ENCODE results near the gene RABGAP1L.

RABGAP1L gene

GRCh38 chr1:174344162-174344561, 184.8 kb downstream of the RABGAP1L start:
- no peak for TF ChIP-seq CTCF (tag by site-specific recombination; IDR thresholded peaks at IDR 0.05)
- no peak for TF ChIP-seq PRDM1 (tag by site-specific recombination; IDR thresholded peaks at IDR 0.05)
- Histone ChIP-seq H3K9me3 (ENCODE audit: control insufficient read depth, insufficient read depth, low read depth, low read length) (no peaks in the 10 kb centered on the region), H3K4me1 (ENCODE audit: control insufficient read depth, insufficient read depth, low read length) (no peaks in the 10 kb centered on the region), H3K4me3 (ENCODE audit: low read depth, low read length) (no peak overlapping the region), H3K27ac (ENCODE audit: extremely low read depth, low read depth, low read length) (no peak overlapping the region), H3K36me3 (ENCODE audit: control insufficient read depth in 2 of 2, insufficient read depth in 1 of 2, low read length in 2 of 2) (no peaks in the 10 kb centered on the region)
- POLR2A ChIA-PET = no interaction called here
- CTCF ChIA-PET = no interaction called here

GRCh38 chr1:174352117-174352516, 192.8 kb downstream of the RABGAP1L start:
- TF ChIP-seq ZNF664 (tag by site-specific recombination; IDR thresholded peaks at IDR 0.05) (no peak), ZNF416 (tag by site-specific recombination; IDR thresholded peaks at IDR 0.05) (no peak), ZSCAN18 (tag by site-specific recombination; IDR thresholded peaks at IDR 0.05) (no peak), ZNF585B (tag by site-specific recombination; IDR thresholded peaks at IDR 0.05) (no peak), ZBTB10 (tag by site-specific recombination; IDR thresholded peaks at IDR 0.05) (no peak), ZNF473 (tag by site-specific recombination; IDR thresholded peaks at IDR 0.05) (no peak), KLF7 (tag by site-specific recombination; IDR thresholded peaks at IDR 0.05; ENCODE audit: borderline replicate concordance) (no peak), ZBTB48 (tag by site-specific recombination; IDR thresholded peaks at IDR 0.05) (no peak), ZNF121 (tag by site-specific recombination; IDR thresholded peaks at IDR 0.05) (no peak), ZNF768 (tag by site-specific recombination; IDR thresholded peaks at IDR 0.05) (no peak), WT1 (tag by site-specific recombination; IDR thresholded peaks at IDR 0.05) (no peak), ZNF596 (tag by site-specific recombination; IDR thresholded peaks at IDR 0.05) (no peak), SP2 (tag by site-specific recombination; IDR thresholded peaks at IDR 0.05) (no peak), IKZF3 (tag by site-specific recombination; IDR thresholded peaks at IDR 0.05) (no peak), ZNF423 (tag by site-specific recombination; IDR thresholded peaks at IDR 0.05) (no peak)
- TF ChIP-seq, protein P1, sequence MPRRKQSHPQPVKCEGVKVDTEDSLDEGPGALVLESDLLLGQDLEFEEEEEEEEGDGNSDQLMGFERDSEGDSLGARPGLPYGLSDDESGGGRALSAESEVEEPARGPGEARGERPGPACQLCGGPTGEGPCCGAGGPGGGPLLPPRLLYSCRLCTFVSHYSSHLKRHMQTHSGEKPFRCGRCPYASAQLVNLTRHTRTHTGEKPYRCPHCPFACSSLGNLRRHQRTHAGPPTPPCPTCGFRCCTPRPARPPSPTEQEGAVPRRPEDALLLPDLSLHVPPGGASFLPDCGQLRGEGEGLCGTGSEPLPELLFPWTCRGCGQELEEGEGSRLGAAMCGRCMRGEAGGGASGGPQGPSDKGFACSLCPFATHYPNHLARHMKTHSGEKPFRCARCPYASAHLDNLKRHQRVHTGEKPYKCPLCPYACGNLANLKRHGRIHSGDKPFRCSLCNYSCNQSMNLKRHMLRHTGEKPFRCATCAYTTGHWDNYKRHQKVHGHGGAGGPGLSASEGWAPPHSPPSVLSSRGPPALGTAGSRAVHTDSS (tag by site-specific recombination; IDR thresholded peaks at IDR 0.05) = no peak
- TF ChIP-seq, protein P2, sequence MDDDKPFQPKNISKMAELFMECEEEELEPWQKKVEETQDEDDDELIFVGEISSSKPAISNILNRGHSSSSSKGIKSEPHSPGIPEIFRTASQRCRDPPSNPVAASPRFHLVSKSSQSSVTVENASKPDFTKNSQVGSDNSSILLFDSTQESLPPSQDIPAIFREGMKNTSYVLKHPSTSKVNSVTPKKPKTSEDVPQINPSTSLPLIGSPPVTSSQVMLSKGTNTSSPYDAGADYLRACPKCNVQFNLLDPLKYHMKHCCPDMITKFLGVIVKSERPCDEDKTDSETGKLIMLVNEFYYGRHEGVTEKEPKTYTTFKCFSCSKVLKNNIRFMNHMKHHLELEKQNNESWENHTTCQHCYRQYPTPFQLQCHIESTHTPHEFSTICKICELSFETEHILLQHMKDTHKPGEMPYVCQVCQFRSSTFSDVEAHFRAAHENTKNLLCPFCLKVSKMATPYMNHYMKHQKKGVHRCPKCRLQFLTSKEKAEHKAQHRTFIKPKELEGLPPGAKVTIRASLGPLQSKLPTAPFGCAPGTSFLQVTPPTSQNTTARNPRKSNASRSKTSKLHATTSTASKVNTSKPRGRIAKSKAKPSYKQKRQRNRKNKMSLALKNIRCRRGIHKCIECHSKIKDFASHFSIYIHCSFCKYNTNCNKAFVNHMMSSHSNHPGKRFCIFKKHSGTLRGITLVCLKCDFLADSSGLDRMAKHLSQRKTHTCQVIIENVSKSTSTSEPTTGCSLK (tag by site-specific recombination; IDR thresholded peaks at IDR 0.05) = no peak
- TF ChIP-seq, protein P3, sequence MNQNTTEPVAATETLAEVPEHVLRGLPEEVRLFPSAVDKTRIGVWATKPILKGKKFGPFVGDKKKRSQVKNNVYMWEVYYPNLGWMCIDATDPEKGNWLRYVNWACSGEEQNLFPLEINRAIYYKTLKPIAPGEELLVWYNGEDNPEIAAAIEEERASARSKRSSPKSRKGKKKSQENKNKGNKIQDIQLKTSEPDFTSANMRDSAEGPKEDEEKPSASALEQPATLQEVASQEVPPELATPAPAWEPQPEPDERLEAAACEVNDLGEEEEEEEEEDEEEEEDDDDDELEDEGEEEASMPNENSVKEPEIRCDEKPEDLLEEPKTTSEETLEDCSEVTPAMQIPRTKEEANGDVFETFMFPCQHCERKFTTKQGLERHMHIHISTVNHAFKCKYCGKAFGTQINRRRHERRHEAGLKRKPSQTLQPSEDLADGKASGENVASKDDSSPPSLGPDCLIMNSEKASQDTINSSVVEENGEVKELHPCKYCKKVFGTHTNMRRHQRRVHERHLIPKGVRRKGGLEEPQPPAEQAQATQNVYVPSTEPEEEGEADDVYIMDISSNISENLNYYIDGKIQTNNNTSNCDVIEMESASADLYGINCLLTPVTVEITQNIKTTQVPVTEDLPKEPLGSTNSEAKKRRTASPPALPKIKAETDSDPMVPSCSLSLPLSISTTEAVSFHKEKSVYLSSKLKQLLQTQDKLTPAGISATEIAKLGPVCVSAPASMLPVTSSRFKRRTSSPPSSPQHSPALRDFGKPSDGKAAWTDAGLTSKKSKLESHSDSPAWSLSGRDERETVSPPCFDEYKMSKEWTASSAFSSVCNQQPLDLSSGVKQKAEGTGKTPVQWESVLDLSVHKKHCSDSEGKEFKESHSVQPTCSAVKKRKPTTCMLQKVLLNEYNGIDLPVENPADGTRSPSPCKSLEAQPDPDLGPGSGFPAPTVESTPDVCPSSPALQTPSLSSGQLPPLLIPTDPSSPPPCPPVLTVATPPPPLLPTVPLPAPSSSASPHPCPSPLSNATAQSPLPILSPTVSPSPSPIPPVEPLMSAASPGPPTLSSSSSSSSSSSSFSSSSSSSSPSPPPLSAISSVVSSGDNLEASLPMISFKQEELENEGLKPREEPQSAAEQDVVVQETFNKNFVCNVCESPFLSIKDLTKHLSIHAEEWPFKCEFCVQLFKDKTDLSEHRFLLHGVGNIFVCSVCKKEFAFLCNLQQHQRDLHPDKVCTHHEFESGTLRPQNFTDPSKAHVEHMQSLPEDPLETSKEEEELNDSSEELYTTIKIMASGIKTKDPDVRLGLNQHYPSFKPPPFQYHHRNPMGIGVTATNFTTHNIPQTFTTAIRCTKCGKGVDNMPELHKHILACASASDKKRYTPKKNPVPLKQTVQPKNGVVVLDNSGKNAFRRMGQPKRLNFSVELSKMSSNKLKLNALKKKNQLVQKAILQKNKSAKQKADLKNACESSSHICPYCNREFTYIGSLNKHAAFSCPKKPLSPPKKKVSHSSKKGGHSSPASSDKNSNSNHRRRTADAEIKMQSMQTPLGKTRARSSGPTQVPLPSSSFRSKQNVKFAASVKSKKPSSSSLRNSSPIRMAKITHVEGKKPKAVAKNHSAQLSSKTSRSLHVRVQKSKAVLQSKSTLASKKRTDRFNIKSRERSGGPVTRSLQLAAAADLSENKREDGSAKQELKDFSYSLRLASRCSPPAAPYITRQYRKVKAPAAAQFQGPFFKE (tag by site-specific recombination; IDR thresholded peaks at IDR 0.05; ENCODE audit: borderline replicate concordance) = no peak
- H3K4me1 ChIP-seq (ENCODE audit: control insufficient read depth, insufficient read depth, low read length) = no peaks in the 10 kb centered on the region
- ChIA-PET POLR2A (no interaction called here), CTCF (interaction anchor here (0.7 kb wide), 1 partner anchor 90 kb away, joined by 3 read pairs; no protein-coding TSS in a partner anchor)
- H3K9me3 ChIP-seq (ENCODE audit: control insufficient read depth, insufficient read depth, low read depth, low read length) = no peaks in the 10 kb centered on the region
- no peak overlapping the region for H3K4me3 ChIP-seq (ENCODE audit: low read depth, low read length)
- no peak overlapping the region for H3K27ac ChIP-seq (ENCODE audit: extremely low read depth, low read depth, low read length)
- H3K36me3 ChIP-seq (ENCODE audit: control insufficient read depth in 2 of 2, insufficient read depth in 1 of 2, low read length in 2 of 2) = no peaks in the 10 kb centered on the region

Data from HEK293 (cell line).